ENCODE measurements around the gene CCP110.
A peak's percentile ranks its signal among the peaks of the same experiment; 100 is the strongest.

Gene CCP110

GRCh38 chr16:19523559-19524355 is at the start of gene CCP110:
Gene CCP110, plus strand, starts transcription at chr16:19523942. Its CDS starts 3,940 bp downstream, at chr16:19527882.
- H3K27me3 ChIP-seq (ENCODE audit: control insufficient read depth, insufficient read depth, low read length) = no peaks in the 10 kb centered on the region
- peak within 1 kb of the TSS; percentile 97 for H3K4me3 ChIP-seq (ENCODE audit: low read depth, low read length)
- H3K27ac ChIP-seq (ENCODE audit: low read depth, low read length) = peak within 1 kb of the TSS; percentile 66

GRCh38 chr16:19474617-19475016 is 49.1 kb upstream of the CCP110 start:
- Histone ChIP-seq H3K9me3 (ENCODE audit: control insufficient read depth, insufficient read depth, low read length) (0 out of 2 replicates have a peak, but pooled peaks cover under 1% of the 10 kb centered on the region), H3K27ac (ENCODE audit: low read depth, low read length) (no peak overlapping the region), H3K36me3 (ENCODE audit: control insufficient read depth, insufficient read depth, low read length) (no peaks in the 10 kb centered on the region), H3K4me3 (ENCODE audit: low read depth, low read length) (no peak overlapping the region), H3K9ac (ENCODE audit: low read depth, low read length) (no peak overlapping the region), H3K27me3 (ENCODE audit: control insufficient read depth, insufficient read depth, low read length) (no peaks in the 10 kb centered on the region), H3K4me1 (ENCODE audit: control insufficient read depth, insufficient read depth, low read length) (peaks cover 6% of the 10 kb centered on the region; the same call in 1 of the 2 replicates)

More at GRCh38 chr16:19523559-19524355, at the start of gene CCP110:
- H3K4me1 ChIP-seq (ENCODE audit: control insufficient read depth, insufficient read depth, low read length) = peaks cover 24% of the 10 kb centered on the region
- H3K36me3 ChIP-seq (ENCODE audit: control insufficient read depth, insufficient read depth, low read length) = peaks cover 16% of the 10 kb centered on the region
- no peaks in the 10 kb centered on the region for H3K9me3 ChIP-seq (ENCODE audit: control insufficient read depth, insufficient read depth, low read length)
- peak within 1 kb of the TSS; percentile 54 for H3K9ac ChIP-seq (ENCODE audit: low read depth, low read length)

GRCh38 chr16:19478505-19478904 is 45.2 kb upstream of the CCP110 start:
- Histone ChIP-seq H3K36me3 (ENCODE audit: control insufficient read depth, insufficient read depth, low read length) (no peaks in the 10 kb centered on the region), H3K4me1 (ENCODE audit: control insufficient read depth, insufficient read depth, low read length) (peaks cover 6% of the 10 kb centered on the region; the same call in 1 of the 2 replicates), H3K27ac (ENCODE audit: low read depth, low read length) (no peak overlapping the region), H3K4me3 (ENCODE audit: low read depth, low read length) (no peak overlapping the region), H3K27me3 (ENCODE audit: control insufficient read depth, insufficient read depth, low read length) (no peaks in the 10 kb centered on the region), H3K9ac (ENCODE audit: low read depth, low read length) (no peak overlapping the region), H3K9me3 (ENCODE audit: control insufficient read depth, insufficient read depth, low read length) (no peaks in the 10 kb centered on the region)

GRCh38 chr16:19479302-19479721 is 44.4 kb upstream of the CCP110 start:
- Histone ChIP-seq H3K4me3 (ENCODE audit: low read depth, low read length) (no peak overlapping the region), H3K27ac (ENCODE audit: low read depth, low read length) (no peak overlapping the region), H3K4me1 (ENCODE audit: control insufficient read depth, insufficient read depth, low read length) (peaks cover 6% of the 10 kb centered on the region; the same call in 1 of the 2 replicates), H3K27me3 (ENCODE audit: control insufficient read depth, insufficient read depth, low read length) (no peaks in the 10 kb centered on the region), H3K36me3 (ENCODE audit: control insufficient read depth, insufficient read depth, low read length) (no peaks in the 10 kb centered on the region), H3K9ac (ENCODE audit: low read depth, low read length) (no peak overlapping the region), H3K9me3 (ENCODE audit: control insufficient read depth, insufficient read depth, low read length) (no peaks in the 10 kb centered on the region)

GRCh38 chr16:19481296-19481695 is 42.4 kb upstream of the CCP110 start:
- Histone ChIP-seq H3K4me3 (ENCODE audit: low read depth, low read length) (no peak overlapping the region), H3K27ac (ENCODE audit: low read depth, low read length) (no peak overlapping the region), H3K9ac (ENCODE audit: low read depth, low read length) (no peak overlapping the region), H3K9me3 (ENCODE audit: control insufficient read depth, insufficient read depth, low read length) (no peaks in the 10 kb centered on the region; the same call in 1 of the 2 replicates), H3K27me3 (ENCODE audit: control insufficient read depth, insufficient read depth, low read length) (no peaks in the 10 kb centered on the region), H3K4me1 (ENCODE audit: control insufficient read depth, insufficient read depth, low read length) (peaks cover 6% of the 10 kb centered on the region; the same call in 1 of the 2 replicates), H3K36me3 (ENCODE audit: control insufficient read depth, insufficient read depth, low read length) (no peaks in the 10 kb centered on the region)

GRCh38 chr16:19481769-19482168 is 42.0 kb upstream of the CCP110 start:
- no peak overlapping the region for H3K27ac ChIP-seq (ENCODE audit: low read depth, low read length)

GRCh38 chr16:19482291-19482690 is 41.5 kb upstream of the CCP110 start:
- peaks cover 6% of the 10 kb centered on the region; the same call in 1 of the 2 replicates for H3K4me1 ChIP-seq (ENCODE audit: control insufficient read depth, insufficient read depth, low read length)
- no peak overlapping the region for H3K27ac ChIP-seq (ENCODE audit: low read depth, low read length)
- H3K9ac ChIP-seq (ENCODE audit: low read depth, low read length) = no peak overlapping the region
- H3K27me3 ChIP-seq (ENCODE audit: control insufficient read depth, insufficient read depth, low read length) = no peaks in the 10 kb centered on the region
- H3K4me3 ChIP-seq (ENCODE audit: low read depth, low read length) = no peak overlapping the region
- no peaks in the 10 kb centered on the region; the same call in 1 of the 2 replicates for H3K9me3 ChIP-seq (ENCODE audit: control insufficient read depth, insufficient read depth, low read length)
- H3K36me3 ChIP-seq (ENCODE audit: control insufficient read depth, insufficient read depth, low read length) = no peaks in the 10 kb centered on the region

More at GRCh38 chr16:19481769-19482168, 42.0 kb upstream of the CCP110 start:
- Histone ChIP-seq H3K4me3 (ENCODE audit: low read depth, low read length) (no peak overlapping the region), H3K4me1 (ENCODE audit: control insufficient read depth, insufficient read depth, low read length) (peaks cover 6% of the 10 kb centered on the region; the same call in 1 of the 2 replicates), H3K27me3 (ENCODE audit: control insufficient read depth, insufficient read depth, low read length) (no peaks in the 10 kb centered on the region), H3K9ac (ENCODE audit: low read depth, low read length) (no peak overlapping the region), H3K9me3 (ENCODE audit: control insufficient read depth, insufficient read depth, low read length) (no peaks in the 10 kb centered on the region; the same call in 1 of the 2 replicates), H3K36me3 (ENCODE audit: control insufficient read depth, insufficient read depth, low read length) (no peaks in the 10 kb centered on the region)

- no peak overlapping the region for H3K4me3 ChIP-seq (ENCODE audit: low read depth, low read length)
Observed at GRCh38 chr16:19484096-19484495, 39.6 kb upstream of the CCP110 start.

GRCh38 chr16:19485611-19486010 is 38.1 kb upstream of the CCP110 start:
- peaks cover 14% of the 10 kb centered on the region for H3K4me1 ChIP-seq (ENCODE audit: control insufficient read depth, insufficient read depth, low read length)
- no peaks in the 10 kb centered on the region; the same call in 1 of the 2 replicates for H3K9me3 ChIP-seq (ENCODE audit: control insufficient read depth, insufficient read depth, low read length)
- no peak overlapping the region for H3K27ac ChIP-seq (ENCODE audit: low read depth, low read length)
- no peaks in the 10 kb centered on the region for H3K36me3 ChIP-seq (ENCODE audit: control insufficient read depth, insufficient read depth, low read length)
- H3K9ac ChIP-seq (ENCODE audit: low read depth, low read length) = no peak overlapping the region
- H3K27me3 ChIP-seq (ENCODE audit: control insufficient read depth, insufficient read depth, low read length) = no peaks in the 10 kb centered on the region
- no peak overlapping the region for H3K4me3 ChIP-seq (ENCODE audit: low read depth, low read length)

More at GRCh38 chr16:19484096-19484495, 39.6 kb upstream of the CCP110 start:
- Histone ChIP-seq H3K36me3 (ENCODE audit: control insufficient read depth, insufficient read depth, low read length) (no peaks in the 10 kb centered on the region), H3K9me3 (ENCODE audit: control insufficient read depth, insufficient read depth, low read length) (no peaks in the 10 kb centered on the region; the same call in 1 of the 2 replicates), H3K27ac (ENCODE audit: low read depth, low read length) (no peak overlapping the region), H3K4me1 (ENCODE audit: control insufficient read depth, insufficient read depth, low read length) (peaks cover 19% of the 10 kb centered on the region), H3K9ac (ENCODE audit: low read depth, low read length) (no peak overlapping the region), H3K27me3 (ENCODE audit: control insufficient read depth, insufficient read depth, low read length) (no peaks in the 10 kb centered on the region)

GRCh38 chr16:19486051-19486450 is 37.7 kb upstream of the CCP110 start:
- Histone ChIP-seq H3K27me3 (ENCODE audit: control insufficient read depth, insufficient read depth, low read length) (no peaks in the 10 kb centered on the region), H3K27ac (ENCODE audit: low read depth, low read length) (no peak overlapping the region), H3K4me1 (ENCODE audit: control insufficient read depth, insufficient read depth, low read length) (peaks cover 14% of the 10 kb centered on the region)

GRCh38 chr16:19486750-19487325 is 36.9 kb upstream of the CCP110 start:
- H3K4me3 ChIP-seq (ENCODE audit: low read depth, low read length) = no peak overlapping the region
- peaks cover 14% of the 10 kb centered on the region for H3K4me1 ChIP-seq (ENCODE audit: control insufficient read depth, insufficient read depth, low read length)
- H3K9me3 ChIP-seq (ENCODE audit: control insufficient read depth, insufficient read depth, low read length) = no peaks in the 10 kb centered on the region; the same call in 1 of the 2 replicates
- H3K27ac ChIP-seq (ENCODE audit: low read depth, low read length) = no peak overlapping the region
- no peaks in the 10 kb centered on the region for H3K36me3 ChIP-seq (ENCODE audit: control insufficient read depth, insufficient read depth, low read length)
- no peaks in the 10 kb centered on the region for H3K27me3 ChIP-seq (ENCODE audit: control insufficient read depth, insufficient read depth, low read length)
- no peak overlapping the region for H3K9ac ChIP-seq (ENCODE audit: low read depth, low read length)

More at GRCh38 chr16:19486051-19486450, 37.7 kb upstream of the CCP110 start:
- no peaks in the 10 kb centered on the region for H3K36me3 ChIP-seq (ENCODE audit: control insufficient read depth, insufficient read depth, low read length)
- no peaks in the 10 kb centered on the region; the same call in 1 of the 2 replicates for H3K9me3 ChIP-seq (ENCODE audit: control insufficient read depth, insufficient read depth, low read length)
- H3K4me3 ChIP-seq (ENCODE audit: low read depth, low read length) = no peak overlapping the region
- no peak overlapping the region for H3K9ac ChIP-seq (ENCODE audit: low read depth, low read length)
